ENCODE results near the gene GIPR.
A peak's percentile ranks its signal among the peaks of the same experiment; 100 is the strongest.
"Not testable (repeated sequence)": the region's sequence is repeated elsewhere in the genome, so short reads cannot be mapped to it uniquely, and the experiment has no call there.

Gene GIPR

DNA sequence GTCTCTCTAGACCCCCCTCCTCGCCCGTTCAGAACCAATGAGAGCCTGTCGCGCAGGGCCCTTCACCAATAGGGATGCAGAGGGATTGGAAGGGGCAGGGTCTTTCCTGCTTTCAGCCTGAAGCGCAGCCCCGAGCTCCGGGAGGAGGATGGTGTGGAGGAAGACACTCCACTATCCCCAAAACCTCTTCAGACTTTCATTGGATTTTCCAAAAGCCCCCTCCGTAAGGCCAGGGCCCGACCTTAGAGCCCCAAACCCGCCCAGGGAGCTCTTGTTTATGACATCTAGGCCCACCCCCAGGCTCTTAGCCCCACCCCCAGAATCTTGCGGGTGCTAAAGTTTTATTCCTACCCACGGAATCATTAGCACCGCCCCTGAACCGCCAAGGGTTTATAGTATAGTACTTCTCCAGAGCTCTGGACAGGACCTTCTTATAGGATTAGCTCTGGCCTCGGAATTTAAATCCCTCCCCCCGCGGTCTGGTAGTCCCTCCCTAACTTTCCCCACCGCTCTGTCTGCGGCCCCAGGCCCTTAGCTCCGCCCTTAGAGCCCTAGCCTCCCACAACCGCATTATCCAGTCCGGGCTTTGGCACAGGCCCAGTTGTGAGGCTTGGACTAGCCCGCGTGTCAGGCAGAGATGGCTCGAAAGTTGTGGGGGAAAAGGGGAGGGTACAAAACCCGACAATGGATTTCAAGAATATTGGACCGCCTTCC lies 22.2 kb upstream of the GIPR start:
- DNase-seq (ENCODE audit: low read depth in 2 of 2) = peak in 1 of 2 donors; percentile 44

DNA sequence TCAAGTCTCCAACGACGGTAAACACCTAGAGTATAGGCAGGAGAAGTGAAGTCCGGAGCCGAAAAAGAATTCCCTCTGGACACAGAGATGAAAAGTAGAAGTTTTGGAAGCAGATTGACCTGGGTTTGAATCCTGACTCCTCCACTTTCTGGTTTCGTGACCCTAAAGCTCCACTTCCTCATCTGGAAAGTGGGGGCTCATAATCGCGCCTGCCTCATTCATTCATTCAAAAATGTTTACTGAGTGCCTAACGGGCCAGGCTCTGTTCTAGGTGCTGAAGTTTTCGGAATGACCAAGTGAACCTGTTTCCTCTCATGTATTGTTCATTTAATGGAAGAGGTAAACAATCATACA lies 21.7 kb upstream of the GIPR start:
- no peak for DNase-seq (ENCODE audit: low read depth in 2 of 2)

DNA sequence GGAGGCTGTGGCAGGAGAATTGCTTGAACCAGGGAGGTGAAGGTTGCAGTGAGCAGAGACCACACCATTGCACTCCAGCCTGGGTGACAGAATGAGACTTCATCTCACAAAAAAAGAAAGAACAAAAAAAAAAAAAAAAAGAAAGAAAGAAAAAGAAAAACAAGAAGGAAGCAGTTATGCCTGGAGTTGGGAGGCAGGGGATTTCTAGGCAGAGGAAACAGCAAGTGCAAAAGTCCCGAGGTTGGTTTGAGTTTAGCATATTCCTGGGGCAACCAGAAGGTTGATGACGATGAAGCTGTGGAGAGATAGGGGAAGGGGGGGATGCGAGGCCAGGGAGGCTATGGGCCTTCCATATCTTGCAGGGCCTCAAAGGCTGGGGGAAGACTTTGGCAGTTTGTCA lies 17.3 kb upstream of the GIPR start:
- no peak for DNase-seq (ENCODE audit: low read depth in 2 of 2)

DNA sequence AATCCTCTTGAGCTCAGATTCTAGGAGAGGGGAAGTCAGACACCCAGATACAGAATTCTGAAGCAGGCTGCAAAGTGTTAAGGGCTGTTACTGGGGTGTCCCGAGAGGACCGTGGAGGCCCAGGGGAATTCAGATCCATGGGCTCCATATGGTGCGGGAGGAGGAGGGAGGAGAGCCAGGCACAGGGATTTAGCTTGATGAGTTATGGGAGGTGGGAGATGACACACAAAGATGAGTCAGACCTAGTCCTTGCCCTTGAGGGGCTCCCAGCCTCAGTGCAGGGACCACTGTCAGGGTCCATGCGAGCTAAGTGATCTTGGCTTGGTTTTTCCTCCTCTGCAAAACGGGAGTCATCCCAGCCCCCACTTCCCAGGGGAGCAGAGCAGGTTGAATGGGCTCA lies 14.4 kb upstream of the GIPR start:
- DNase-seq (ENCODE audit: low read depth in 2 of 2) = no peak

DNA sequence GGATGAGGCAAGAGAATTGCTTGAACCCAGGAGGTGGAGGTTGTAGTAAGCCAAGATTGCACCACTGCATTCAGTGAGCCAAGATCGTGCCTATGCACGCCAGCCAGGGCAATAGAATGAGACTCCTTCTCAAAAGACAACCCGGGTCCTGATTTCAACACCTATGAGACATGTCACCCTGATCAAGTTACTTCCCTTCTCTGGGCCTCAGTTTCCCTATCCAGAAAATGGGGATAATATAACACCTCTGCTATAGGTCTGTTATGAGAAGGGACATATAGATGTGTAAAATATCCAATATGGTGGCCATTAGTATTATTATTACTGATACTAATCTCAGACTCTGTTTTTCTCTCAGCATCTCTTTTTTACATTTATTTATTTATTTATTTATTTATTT lies 12.9 kb upstream of the GIPR start:
- no peak for DNase-seq (ENCODE audit: low read depth in 2 of 2)

DNA sequence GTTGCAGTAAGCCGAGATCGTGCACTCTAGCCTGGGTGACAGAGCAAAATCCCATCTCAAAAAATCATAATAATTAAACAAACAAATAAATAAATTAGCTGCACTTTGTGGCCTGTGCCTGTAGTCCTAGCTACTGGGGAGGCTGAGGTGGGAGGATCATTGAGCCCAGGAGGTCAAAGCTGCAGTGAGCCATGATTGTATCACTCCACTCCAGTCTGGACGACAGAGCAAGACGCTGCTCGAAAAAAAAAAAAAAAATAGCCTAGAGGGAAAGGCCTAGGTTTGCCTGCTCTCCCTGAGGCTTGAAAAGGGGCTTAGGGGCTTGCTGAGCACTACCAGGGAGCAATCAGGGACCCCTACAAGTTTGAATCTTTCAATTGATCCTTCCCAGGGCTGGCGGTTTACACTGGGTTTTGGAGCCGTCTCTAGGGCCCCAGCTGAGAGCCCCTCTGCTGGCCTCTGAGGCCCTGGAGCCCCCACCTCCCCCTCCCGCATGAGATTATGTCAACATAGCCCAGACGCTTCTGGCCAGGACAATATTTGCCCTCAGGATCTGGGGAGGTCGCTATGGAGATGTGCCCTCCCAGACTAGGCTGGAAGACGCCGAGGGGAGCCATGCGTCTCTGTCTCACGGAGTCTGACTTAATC lies 10.4 kb upstream of the GIPR start:
- DNase-seq (ENCODE audit: low read depth in 2 of 2) = no peak

DNA sequence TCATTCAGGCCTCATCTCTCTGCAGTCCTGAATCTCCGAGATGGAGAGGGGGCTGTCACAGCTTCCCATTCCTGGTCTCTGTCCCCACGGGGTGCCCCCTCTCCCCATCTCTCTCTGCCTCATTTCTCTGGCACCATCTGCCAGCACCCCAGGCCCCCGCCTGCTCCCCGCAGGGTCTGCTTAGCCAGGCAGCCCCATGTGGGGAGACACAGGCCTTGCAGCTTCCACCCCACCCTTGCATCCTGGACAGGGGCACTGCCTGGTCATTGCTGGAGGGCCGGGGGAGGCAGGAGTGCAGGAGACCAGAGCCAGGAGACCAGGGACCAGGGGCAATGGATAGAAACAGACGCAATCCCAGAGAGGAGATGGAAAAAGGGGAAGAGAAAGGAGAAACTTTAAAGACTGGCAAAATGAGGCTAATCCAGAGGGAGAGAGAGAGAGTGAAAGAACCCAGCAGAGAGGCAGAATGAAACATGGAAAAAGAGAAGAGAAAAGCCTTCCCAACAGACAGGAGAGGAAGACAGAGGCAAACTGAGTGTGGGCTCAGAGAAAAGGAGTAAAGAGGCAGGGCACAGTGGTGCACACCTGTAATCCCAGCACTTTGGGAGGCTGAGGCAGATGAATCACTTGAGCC lies 8.8 kb upstream of the GIPR start:
- no peak for DNase-seq (ENCODE audit: low read depth in 2 of 2)

DNA sequence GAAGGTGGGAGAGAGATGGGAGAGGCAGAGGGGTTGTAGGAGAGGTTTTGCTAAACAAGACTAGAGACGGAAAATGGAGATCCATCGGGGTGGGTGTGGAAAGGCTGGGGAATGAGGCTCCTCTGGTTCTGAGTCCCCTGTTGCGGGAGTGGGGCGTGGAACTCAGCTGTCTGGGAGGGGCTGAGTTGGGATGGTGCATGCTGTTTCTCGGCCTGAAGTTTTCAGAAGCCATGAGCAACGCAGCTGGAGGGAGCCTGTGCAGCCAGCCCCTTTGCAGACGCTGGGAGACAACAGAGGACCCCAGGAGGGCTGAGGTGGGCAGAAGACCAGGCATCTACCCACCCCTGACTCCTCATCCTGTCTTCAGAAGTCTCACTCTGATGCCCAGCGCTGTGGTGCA lies 7.4 kb upstream of the GIPR start:
- no peak for DNase-seq (ENCODE audit: low read depth in 2 of 2)

DNA sequence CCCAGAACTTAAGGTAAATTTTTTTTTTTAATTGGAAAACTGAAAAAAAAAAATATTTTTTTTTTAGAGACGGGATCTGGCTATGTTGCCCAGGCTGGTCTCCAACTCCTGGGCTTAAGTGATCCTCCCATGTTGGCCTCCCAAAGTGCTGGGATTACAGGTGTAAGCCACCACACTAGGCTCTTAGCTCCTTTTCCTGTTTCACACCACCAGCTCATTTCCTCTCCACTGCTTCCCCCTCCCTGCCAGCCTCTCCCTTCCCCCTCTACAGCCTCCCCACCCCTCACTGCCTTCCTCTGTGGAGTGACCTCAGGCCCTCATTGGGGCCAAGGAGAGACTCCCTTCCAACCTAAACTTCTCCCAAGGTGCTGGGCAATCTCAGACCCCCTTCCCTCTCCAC lies 4.2 kb upstream of the GIPR start:
- no peak for DNase-seq (ENCODE audit: low read depth in 2 of 2)

DNA sequence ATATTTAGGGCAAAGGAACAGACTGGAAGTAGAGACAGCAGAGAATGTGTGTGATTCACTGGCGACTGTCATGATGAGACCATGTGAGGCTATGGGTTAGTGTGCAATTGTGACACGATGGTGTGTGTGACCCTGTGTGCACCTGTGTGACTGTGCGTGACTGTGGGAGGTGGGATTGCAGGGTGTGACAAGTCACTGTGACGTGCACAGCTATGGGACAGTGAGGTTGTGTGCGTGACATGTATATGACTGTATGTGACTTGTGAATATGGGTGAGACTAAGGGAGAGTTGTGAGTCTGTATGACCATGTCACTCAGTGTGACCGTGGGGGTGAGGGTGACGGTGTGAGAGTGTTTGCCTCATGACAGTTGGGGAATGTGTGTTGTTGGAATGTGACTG lies 3.4 kb upstream of the GIPR start:
- no peak for DNase-seq (ENCODE audit: low read depth in 2 of 2)

DNA sequence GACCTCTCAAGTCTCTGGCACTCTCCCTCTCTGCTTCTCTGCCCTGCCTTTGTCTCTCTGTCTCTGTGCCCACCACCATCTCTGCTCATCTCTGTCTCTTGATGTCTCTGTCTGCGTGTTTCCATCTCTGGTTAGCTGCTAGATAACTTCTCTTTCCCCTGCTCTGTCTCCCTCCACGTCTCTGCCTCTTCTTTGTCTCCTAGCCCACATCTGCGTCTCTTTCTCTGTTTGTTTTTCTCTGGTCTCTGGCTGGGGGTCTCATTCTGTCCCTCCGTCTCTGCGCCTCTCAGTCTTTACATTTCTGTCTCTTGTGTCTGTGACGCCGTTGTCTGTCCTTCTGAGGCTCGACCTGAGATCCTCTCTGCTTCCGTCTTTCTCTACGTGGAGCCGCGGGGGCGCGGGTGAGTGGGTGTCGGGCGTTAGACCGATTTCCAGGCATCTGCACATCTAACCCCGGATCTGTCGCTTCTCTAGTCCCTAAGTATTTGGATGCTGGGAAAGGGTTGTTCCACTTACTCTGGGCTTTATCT lies 386 bp downstream of the GIPR start:
- no peak for DNase-seq (ENCODE audit: low read depth in 2 of 2)

DNA sequence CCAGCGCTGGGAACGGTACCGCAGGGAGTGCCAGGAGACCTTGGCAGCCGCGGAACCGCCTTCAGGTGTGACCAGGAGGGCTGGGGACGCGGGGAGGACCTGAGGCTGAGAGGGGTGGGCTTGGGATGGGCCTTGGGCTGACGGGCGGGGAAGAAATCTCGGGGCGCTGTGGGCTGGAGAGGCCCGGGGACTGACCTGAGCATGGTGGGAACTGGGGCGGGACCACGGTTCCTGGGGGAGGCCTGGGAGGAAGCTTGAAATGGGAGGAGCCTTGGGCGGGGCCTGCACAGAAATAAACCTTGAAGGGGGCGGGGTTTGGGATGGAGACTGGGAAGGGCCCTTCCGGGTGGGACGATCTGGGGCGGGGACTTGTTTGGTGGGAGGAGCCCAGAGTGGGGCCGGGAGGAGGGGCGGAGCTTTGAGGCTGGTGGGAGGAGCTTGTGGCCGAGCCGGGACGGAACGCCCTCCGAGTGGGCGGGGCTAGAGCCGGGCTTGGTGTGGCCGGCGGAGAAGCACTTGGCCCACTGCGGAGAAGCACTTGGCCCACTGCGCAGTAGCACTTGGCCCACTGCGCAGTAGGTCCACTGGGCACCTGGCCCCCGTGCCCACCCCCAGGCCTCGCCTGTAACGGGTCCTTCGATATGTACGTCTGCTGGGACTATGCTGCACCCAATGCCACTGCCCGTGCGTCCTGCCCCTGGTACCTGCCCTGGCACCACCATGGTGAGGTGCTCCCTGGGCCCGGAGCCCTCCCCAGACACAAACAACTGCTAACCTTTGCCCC lies 2.8 kb downstream of the GIPR start:
- no peak for DNase-seq (ENCODE audit: low read depth in 2 of 2)

DNA sequence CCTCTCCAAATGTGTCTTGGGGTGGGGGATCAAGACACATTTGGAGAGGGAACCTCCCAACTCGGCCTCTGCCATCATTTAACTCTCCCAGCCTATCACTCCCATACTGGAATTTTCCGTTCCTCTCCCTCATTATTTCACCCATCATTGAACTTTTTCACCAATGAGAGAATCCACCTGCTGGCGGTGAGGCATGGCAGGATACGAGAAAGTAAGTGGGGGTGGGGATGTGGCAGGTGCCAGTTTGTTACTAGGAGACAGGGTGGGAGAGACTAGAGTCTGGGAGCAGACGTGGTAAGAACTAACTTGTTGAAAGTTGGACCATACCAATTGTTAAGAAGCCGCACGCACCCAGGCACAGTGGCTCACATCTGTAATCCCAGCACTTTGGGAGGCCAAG lies 6.9 kb downstream of the GIPR start:
- DNase-seq (ENCODE audit: low read depth in 2 of 2) = no peak

DNA sequence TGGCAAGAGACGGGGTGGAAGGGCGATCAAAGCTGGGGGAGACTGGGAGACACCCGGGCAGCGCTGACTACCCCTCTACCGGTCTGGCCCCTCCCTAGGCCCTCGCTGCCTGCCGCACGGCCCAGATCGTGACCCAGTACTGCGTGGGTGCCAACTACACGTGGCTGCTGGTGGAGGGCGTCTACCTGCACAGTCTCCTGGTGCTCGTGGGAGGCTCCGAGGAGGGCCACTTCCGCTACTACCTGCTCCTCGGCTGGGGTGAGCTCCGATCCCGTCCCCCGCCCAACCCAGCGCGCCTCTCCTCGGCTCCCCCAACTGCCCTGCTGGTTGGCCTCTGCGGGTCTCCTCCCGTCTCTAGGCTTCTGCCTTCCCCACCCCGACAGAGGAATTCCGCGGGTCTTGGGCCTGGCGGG lies 8.8 kb downstream of the GIPR start:
- peak in 1 of 2 donors; percentile 25 for DNase-seq (ENCODE audit: low read depth in 2 of 2)

DNA sequence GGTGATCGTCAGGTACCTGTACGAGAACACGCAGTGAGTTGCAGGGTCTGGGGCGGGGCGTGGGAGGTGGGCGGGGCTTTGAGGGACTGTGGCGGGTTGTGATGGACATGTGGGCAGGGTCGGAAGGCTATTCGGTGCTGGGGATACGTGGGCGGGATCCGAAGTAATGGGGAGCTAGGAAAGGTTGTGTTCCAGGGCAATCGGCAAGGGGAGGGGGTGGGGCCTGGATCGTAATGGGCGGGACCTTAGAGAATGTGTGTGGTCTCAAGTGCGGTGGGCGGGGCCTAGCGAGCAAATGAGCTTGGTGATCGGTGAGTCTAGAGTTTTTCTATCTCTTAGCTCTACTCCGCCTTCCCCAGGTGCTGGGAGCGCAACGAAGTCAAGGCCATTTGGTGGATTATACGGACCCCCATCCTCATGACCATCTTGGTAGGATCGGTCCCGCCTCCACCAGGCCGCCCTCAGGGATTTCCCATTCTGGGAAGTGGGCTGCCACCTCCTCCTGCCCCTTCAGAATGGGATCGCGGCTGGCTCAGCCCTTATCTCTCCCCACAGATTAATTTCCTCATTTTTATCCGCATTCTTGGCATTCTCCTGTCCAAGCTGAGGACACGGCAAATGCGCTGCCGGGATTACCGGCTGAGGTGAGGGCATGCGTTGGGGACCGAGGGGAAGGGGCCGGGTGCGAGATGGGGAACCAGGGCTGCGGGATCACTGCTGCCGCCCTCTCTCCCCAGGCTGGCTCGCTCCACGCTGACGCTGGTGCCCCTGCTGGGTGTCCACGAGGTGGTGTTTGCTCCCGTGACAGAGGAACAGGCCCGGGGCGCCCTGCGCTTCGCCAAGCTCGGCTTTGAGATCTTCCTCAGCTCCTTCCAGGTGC lies 9.6 kb downstream of the GIPR start:
- peak; percentile 37 to 58 for DNase-seq (ENCODE audit: low read depth in 2 of 2)

DNA sequence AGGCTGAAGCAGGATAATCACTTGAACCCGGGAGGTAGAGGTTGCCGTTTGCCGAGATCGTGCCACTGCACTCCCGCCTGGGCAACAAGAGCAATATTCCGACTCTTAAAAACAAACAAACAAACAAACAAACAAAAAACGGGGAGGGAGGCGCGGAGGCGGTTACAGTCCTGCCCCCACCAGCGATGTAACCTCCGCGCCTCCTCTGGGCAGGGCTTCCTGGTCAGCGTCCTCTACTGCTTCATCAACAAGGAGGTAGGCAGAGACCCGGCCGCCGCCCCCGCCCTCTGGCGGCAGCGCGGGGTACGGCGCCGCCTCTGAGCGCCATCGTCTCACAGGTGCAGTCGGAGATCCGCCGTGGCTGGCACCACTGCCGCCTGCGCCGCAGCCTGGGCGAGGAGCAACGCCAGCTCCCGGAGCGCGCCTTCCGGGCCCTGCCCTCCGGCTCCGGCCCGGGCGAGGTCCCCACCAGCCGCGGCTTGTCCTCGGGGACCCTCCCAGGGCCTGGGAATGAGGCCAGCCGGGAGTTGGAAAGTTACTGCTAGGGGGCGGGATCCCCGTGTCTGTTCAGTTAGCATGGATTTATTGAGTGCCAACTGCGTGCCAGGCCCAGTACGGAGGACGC lies 13.5 kb downstream of the GIPR start:
- DNase-seq (ENCODE audit: low read depth in 2 of 2) = peak; percentile 71 to 78

DNA sequence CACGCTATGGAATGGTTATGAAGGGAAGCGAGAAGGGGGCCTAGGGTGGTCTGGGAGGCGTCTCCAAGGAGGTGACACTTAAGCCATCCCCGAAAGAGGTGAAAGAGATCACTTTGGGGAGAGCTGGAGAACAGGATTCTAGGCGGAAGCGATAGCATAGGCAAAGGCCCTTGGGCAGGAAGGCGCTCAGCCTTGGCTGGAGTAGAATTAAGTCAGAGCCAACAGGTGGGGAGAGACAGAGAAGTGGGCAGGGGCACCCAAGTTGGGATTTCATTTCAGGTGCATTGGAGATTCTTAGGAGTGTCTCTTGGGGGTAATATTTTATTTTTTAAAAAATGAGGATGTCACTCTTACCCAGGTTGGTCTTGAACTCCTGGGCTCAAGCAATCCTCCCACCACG lies 14.1 kb downstream of the GIPR start:
- no peak for DNase-seq (ENCODE audit: low read depth in 2 of 2)

DNA sequence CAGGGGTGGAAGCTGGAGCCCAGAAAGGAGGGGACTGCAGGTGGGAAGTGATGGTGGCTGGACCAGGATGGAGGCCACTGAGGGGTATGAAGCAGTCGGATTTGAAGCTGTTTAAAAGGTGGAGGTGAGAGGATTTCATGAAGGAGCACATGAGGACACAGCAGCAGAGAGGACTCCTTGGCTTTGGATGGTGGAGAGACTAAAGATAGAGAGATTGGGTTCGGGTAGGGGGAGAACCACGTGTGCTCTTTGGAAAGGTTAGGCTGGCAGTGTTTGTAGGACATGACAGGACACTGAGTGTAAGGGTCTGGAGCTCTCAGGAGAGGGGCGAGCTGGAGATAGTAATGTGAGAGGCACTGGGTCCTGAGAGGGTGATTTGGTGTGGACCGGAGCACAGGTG lies 14.9 kb downstream of the GIPR start:
- DNase-seq (ENCODE audit: low read depth in 2 of 2) = no peak

DNA sequence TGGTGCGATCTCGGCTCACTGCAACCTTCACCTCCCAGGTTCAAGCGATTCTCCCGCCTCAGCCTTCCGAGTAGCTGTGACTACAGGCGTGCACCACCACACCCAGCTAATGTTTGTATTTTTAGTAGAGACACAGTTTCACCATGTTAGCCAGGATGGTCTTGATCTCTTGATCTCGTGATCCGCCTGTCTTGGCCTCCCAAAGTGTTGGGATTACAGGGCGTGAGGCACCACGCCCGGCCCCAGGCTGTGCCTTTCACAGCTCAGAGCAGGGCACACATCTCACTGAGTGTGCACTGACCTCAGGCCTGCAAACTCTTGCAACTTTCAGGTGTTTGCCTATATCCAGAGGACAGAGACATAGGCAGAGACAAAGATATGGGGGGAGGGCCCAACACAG lies 17.0 kb downstream of the GIPR start:
- not testable (repeated sequence) for DNase-seq (ENCODE audit: low read depth in 2 of 2)

DNA sequence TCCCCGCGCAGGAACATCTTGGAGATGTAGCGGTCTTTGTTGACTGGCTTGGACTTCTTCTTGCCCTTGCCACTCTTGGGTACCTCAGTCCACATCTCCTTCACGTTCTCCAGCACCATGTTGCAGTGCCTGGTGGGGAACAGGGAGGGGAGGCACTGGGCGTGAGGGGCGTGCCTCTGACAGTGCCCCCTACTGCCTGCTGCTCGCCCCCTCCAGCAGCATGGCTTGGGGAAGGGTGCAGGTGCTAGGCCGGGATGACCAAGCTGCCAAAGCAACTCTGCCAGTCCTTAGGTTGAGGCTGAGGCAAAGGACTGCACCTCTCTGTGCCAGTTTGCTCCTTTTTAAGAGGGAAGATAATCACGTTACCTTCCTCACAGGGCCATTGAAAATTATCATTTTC lies 19.6 kb downstream of the GIPR start:
- DNase-seq (ENCODE audit: low read depth in 2 of 2) = no peak

Data from stimulated activated CD8-positive, alpha-beta memory T cell treated with anti-CD3 and anti-CD28 coated beads, Interleukin-7, amount 100 ng/mL, for 1 hour (primary cell).